Fibroblast of villous mesenchyme (primary cell): Measurements from ENCODE around the gene SMARCAD1. TPM values are rescaled to one million over a fixed set of nuclear protein-coding genes. Genes with fewer than 3 reads are reported as not detected.

ENCODE experiments used
- DNase-seq: peaks from one replicate; pipeline ENCODE4 v3.0.0-alpha.2; 2010; ENCODE audit warnings: low read depth
- H3K4me3 ChIP-seq: 2 replicates; pipeline ENCODE4 v1.5.1; 2011; ENCODE audit warnings: low read depth, mild to moderate bottlenecking, low read length
- CTCF ChIP-seq: IDR thresholded peaks from 2 replicates; pipeline ENCODE4 v1.5.1; 2012; ENCODE audit warnings: low read depth, mild to moderate bottlenecking, low read length; ENCODE audit not compliant: insufficient read depth
- total RNA-seq: library from RNA; depleted of rRNA; stranded (reverse); fragments of >200 nt; gene quantifications from 2 replicates; pipeline ENCODE4 v1.2.3, GENCODE V29; 2012

The SMARCAD1 gene
- total RNA-seq, 1 donor: 56.1 TPM

GRCh38 chr4:94244087-94244828, 36.6 kb downstream of the SMARCAD1 start:
- no peak for TF ChIP-seq CTCF
- no peak for DNase-seq
- H3K4me3 ChIP-seq: no peak overlapping the region

- DNase-seq: no peak
- H3K4me3 ChIP-seq: no peak overlapping the region
- no peak for TF ChIP-seq CTCF
These were observed 37.1 kb downstream of the SMARCAD1 start for GRCh38 chr4:94244829-94245185.

- TF ChIP-seq CTCF: no peak
- no peak overlapping the region for H3K4me3 ChIP-seq
- no peak for DNase-seq
These were observed 43.4 kb downstream of the SMARCAD1 start for GRCh38 chr4:94251094-94251493.

- no peak for DNase-seq
- no peak overlapping the region for H3K4me3 ChIP-seq
- no peak for TF ChIP-seq CTCF
These were observed 45.4 kb downstream of the SMARCAD1 start for GRCh38 chr4:94253036-94253435.

GRCh38 chr4:94256144-94256783, 48.6 kb downstream of the SMARCAD1 start:
- no peak for DNase-seq
- no peak overlapping the region for H3K4me3 ChIP-seq
- no peak for TF ChIP-seq CTCF

GRCh38 chr4:94256828-94257227, 49.2 kb downstream of the SMARCAD1 start:
- no peak for DNase-seq
- no peak overlapping the region for H3K4me3 ChIP-seq
- TF ChIP-seq CTCF: no peak
